HEK293 (cell line): Measurements from ENCODE around the gene DOK4.

ENCODE experiments used
- CTCF ChIA-PET: fragments of 350-600 bp; formaldehyde crosslinking; extraction: SDS; loops from one replicate; lab custom pipeline; 2021; ENCODE audit warnings: antibody characterized with exemption; lab: Yijun Ruan, JAX
- POLR2A ChIA-PET: fragments of 300-600 bp; formaldehyde crosslinking; extraction: SDS; loops from one replicate; lab custom pipeline; 2020; ENCODE audit warnings: antibody characterized with exemption, inconsistent platforms; lab: Yijun Ruan, JAX
- H3K27ac ChIP-seq: fragments of 200-500 bp; sonication (Bioruptor generic); 2 replicates; pipeline ENCODE4 v1.5.1; 2014; ENCODE audit warnings: low read depth, low read length, control low read depth, inconsistent platforms; ENCODE audit errors: extremely low read depth
- H3K36me3 ChIP-seq, 2 experiments: fragments of 200-500 bp in 1 of 2; sonication (Bioruptor generic) in 1 of 2; 1 replicate in 1 of 2; 2 replicates in 1 of 2; pipeline ENCODE4 v1.5.1; 2014 to 2017; ENCODE audit warnings: inconsistent platforms in 2 of 2, low read length in 2 of 2; ENCODE audit not compliant: control insufficient read depth in 2 of 2, insufficient read depth in 1 of 2
- H3K4me1 ChIP-seq: fragments of 200-500 bp; sonication (Bioruptor generic); 2 replicates; pipeline ENCODE4 v1.5.1; 2014; ENCODE audit warnings: mild to moderate bottlenecking, low read length, inconsistent platforms; ENCODE audit not compliant: control insufficient read depth, insufficient read depth
- H3K4me3 ChIP-seq: 2 replicates; pipeline ENCODE4 v1.5.1; 2011; ENCODE audit warnings: low read depth, mild to moderate bottlenecking, control low read depth, low read length, moderate library complexity
- H3K9me3 ChIP-seq: fragments of 200-500 bp; sonication (Bioruptor generic); 2 replicates; pipeline ENCODE4 v1.5.1; 2014; ENCODE audit warnings: low read depth, low read length, inconsistent platforms; ENCODE audit not compliant: control insufficient read depth, insufficient read depth
- KLF9 ChIP-seq: fragments of 450-650 bp; formaldehyde crosslinking; IDR thresholded peaks from 2 replicates; pipeline ENCODE4 v1.5.1; 2016; ENCODE audit warnings: missing biosample characterization, missing genetic modification characterization, low read depth
- MEIS1 ChIP-seq: sonication (generic); formaldehyde crosslinking; IDR thresholded peaks from 2 replicates; pipeline ENCODE4 v1.8.1; 2022; ENCODE audit warnings: missing genetic modification reagents, mild to moderate bottlenecking, borderline replicate concordance
- MYNN ChIP-seq: fragments of 450-650 bp; formaldehyde crosslinking; IDR thresholded peaks from 2 replicates; pipeline ENCODE4 v1.5.1; 2016; ENCODE audit warnings: missing biosample characterization, missing genetic modification characterization, borderline replicate concordance
- OVOL3 ChIP-seq: fragments of 450-650 bp; formaldehyde crosslinking; IDR thresholded peaks from 2 replicates; pipeline ENCODE4 v1.5.1; 2016; ENCODE audit warnings: missing biosample characterization, missing genetic modification characterization
- REPIN1 ChIP-seq: fragments of 450-650 bp; formaldehyde crosslinking; IDR thresholded peaks from 2 replicates; pipeline ENCODE4 v1.5.1; 2017; ENCODE audit warnings: missing biosample characterization, missing genetic modification characterization, low read depth
- SP3 ChIP-seq: fragments of 450-650 bp; formaldehyde crosslinking; IDR thresholded peaks from 2 replicates; pipeline ENCODE4 v1.5.1; 2016; ENCODE audit warnings: missing biosample characterization, missing genetic modification characterization
- SP7 ChIP-seq: fragments of 450-650 bp; formaldehyde crosslinking; IDR thresholded peaks from 2 replicates; pipeline ENCODE4 v1.5.1; 2016; ENCODE audit warnings: missing biosample characterization, missing genetic modification characterization
- ZBTB17 ChIP-seq: fragments of 450-650 bp; formaldehyde crosslinking; IDR thresholded peaks from 2 replicates; pipeline ENCODE4 v1.5.1; 2016; ENCODE audit warnings: missing biosample characterization, missing genetic modification characterization
- ZBTB20 ChIP-seq: fragments of 450-650 bp; formaldehyde crosslinking; IDR thresholded peaks from 2 replicates; pipeline ENCODE4 v1.5.1; 2016; ENCODE audit warnings: missing biosample characterization, missing genetic modification characterization
- ZEB2 ChIP-seq: fragments of 450-650 bp; formaldehyde crosslinking; IDR thresholded peaks from 2 replicates; pipeline ENCODE4 v1.5.1; 2016; ENCODE audit warnings: missing biosample characterization, missing genetic modification characterization
- ZFP41 ChIP-seq: fragments of 450-650 bp; formaldehyde crosslinking; IDR thresholded peaks from 2 replicates; pipeline ENCODE4 v1.5.1; 2016; ENCODE audit warnings: missing biosample characterization, missing genetic modification characterization, borderline replicate concordance
- ZNF202 ChIP-seq: fragments of 450-650 bp; formaldehyde crosslinking; IDR thresholded peaks from 2 replicates; pipeline ENCODE4 v1.5.1; 2016; ENCODE audit warnings: missing biosample characterization, missing genetic modification characterization, borderline replicate concordance
- ZNF239 ChIP-seq: fragments of 450-650 bp; formaldehyde crosslinking; IDR thresholded peaks from 2 replicates; pipeline ENCODE4 v1.5.1; 2016; ENCODE audit warnings: missing biosample characterization, missing genetic modification characterization
- ZNF248 ChIP-seq: fragments of 450-650 bp; formaldehyde crosslinking; IDR thresholded peaks from 2 replicates; pipeline ENCODE4 v1.5.1; 2017; ENCODE audit warnings: missing biosample characterization, missing genetic modification characterization
- ZNF324 ChIP-seq: fragments of 450-650 bp; formaldehyde crosslinking; IDR thresholded peaks from 2 replicates; pipeline ENCODE4 v1.5.1; 2016; ENCODE audit warnings: missing biosample characterization, missing genetic modification characterization
- ZNF391 ChIP-seq: fragments of 450-650 bp; formaldehyde crosslinking; IDR thresholded peaks from 2 replicates; pipeline ENCODE4 v1.5.1; 2016; ENCODE audit warnings: low read depth, missing biosample characterization, missing genetic modification characterization, borderline replicate concordance
- ZNF529 ChIP-seq: fragments of 450-650 bp; formaldehyde crosslinking; IDR thresholded peaks from 2 replicates; pipeline ENCODE4 v1.5.1; 2017; ENCODE audit warnings: missing genetic modification characterization, missing biosample characterization; ENCODE audit not compliant: insufficient replicate concordance
- ZNF707 ChIP-seq: fragments of 450-650 bp; formaldehyde crosslinking; IDR thresholded peaks from 2 replicates; pipeline ENCODE4 v1.5.1; 2016; ENCODE audit warnings: missing biosample characterization, missing genetic modification characterization
- ZNF843 ChIP-seq: fragments of 450-650 bp; formaldehyde crosslinking; IDR thresholded peaks from 2 replicates; pipeline ENCODE4 v1.5.1; 2016; ENCODE audit warnings: missing biosample characterization, missing genetic modification characterization
- TF ChIP-seq, protein P1 (sequence below): fragments of 450-650 bp; formaldehyde crosslinking; optimal IDR thresholded peaks from 2 replicates; pipeline ENCODE3; 2016; ENCODE audit warnings: missing biosample characterization, mild to moderate bottlenecking, missing genetic modification characterization
- TF ChIP-seq, protein P2 (sequence below): fragments of 450-650 bp; formaldehyde crosslinking; IDR thresholded peaks from 2 replicates; pipeline ENCODE4 v1.5.1; 2016; ENCODE audit warnings: missing biosample characterization, missing genetic modification characterization, borderline replicate concordance

Gene DOK4

DNA sequence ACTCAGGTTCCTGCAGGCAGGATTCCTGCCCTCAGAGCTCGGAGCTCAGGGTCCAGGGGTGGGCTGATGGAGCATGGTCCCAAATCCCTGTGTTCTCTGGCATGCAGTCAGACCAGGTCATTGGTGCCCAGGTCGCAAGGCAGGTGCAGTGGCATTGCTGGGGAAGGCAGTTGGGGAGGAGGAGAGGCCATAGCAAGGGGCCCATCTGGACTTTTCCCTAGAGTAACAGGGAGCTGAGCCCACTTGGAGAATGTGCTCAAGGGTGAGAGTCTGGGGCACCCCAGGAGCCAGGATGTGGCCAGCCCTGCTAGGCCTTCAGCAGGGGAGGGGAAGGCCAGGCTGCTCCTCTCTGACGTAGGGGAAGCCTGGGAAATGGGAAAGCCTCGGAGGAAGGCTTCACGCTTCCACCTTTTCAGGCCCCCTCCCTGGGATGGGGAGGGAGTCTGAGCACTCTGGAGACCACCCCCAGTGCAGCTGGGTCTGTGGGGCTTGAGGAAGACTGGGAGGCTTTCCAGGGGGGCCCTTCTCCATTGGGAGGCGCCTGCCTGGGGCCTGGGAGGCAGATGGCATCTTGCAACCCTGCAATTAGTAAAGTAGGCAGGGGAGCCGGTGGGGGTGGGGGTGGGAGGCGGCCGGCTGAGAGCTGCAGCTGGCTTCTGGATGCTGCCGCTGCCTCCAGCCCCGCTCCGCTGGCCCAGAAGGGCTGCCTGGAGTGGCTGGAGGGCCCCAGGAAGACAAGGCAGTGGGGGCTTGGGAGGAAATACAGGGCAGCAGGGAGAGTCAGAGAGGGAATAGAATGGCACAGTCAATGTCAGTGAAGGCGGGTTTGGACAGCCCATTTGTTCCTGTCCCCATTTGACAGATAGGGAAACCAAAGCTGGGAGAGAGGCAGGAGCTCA is 21.1 kb upstream of the DOK4 start (continued):
- TF ChIP-seq MEIS1 (CRISPR knock-in tag) (no peak), ZBTB17 (tag by site-specific recombination) (no peak), ZNF707 (tag by site-specific recombination) (no peak), SP7 (peak; percentile 45), ZNF324 (tag by site-specific recombination) (no peak), ZNF239 (tag by site-specific recombination) (no peak), ZFP41 (no peak)
- TF ChIP-seq, protein P1, sequence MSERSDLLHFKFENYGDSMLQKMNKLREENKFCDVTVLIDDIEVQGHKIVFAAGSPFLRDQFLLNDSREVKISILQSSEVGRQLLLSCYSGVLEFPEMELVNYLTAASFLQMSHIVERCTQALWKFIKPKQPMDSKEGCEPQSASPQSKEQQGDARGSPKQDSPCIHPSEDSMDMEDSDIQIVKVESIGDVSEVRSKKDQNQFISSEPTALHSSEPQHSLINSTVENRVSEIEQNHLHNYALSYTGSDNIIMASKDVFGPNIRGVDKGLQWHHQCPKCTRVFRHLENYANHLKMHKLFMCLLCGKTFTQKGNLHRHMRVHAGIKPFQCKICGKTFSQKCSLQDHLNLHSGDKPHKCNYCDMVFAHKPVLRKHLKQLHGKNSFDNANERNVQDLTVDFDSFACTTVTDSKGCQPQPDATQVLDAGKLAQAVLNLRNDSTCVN (tag by site-specific recombination) = no peak

DNA sequence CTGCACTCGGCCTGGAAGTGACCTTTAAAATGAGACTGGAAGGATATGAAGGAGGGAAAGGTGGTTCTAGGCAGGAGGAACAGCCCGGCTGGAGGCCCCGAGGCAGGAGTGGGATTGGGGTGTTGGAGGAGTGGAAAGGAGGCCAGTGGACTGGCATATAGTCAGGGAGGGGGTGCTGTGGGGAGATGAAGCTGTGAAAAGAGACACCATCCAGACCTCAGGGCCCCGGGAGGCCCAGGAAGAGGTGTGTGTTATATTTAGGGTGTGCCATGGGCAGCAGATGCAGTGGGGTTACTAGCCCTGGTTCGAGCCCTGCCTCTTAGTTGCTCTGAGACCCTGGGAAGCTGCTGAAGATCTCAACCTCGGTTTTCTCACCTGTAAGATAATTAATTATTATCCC is 18.9 kb upstream of the DOK4 start:
- Histone ChIP-seq H3K4me3 (no peak overlapping the region), H3K27ac (no peak overlapping the region), H3K36me3 (no peaks in the 10 kb centered on the region), H3K4me1 (no peaks in the 10 kb centered on the region), H3K9me3 (no peaks in the 10 kb centered on the region)
- ChIA-PET POLR2A (interaction anchor here (0.5 kb wide), 1 partner anchor 90 kb away, joined by 3 read pairs; no protein-coding TSS in a partner anchor), CTCF (interaction anchor here (0.6 to 4.5 kb wide), 5 partner anchors 8 to 212 kb away, joined by 3 to 16 read pairs (median 3); no protein-coding TSS in a partner anchor)
- peak; percentile 89 for TF ChIP-seq ZBTB20 (tag by site-specific recombination)
- TF ChIP-seq ZNF248 (tag by site-specific recombination) = no peak

DNA sequence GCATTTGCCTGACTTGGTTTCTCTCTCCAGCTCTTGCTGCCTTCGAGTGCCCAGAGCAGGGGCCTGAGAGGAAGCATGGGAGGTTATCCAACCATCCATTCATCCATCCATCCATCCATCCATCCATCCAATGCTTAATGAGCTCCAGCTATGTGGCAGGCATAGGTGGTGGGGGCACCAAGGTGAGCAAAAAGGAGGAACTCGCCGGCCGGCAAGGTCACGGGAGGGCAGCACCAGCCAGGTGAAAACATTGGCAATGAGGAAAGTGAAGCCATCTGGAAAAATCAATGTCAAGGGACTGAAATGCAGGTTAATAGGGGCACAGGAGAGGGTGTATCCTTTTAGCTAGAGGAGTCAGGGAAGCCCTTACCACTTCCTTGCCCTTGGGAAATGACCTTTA is 18.2 kb upstream of the DOK4 start:
- TF ChIP-seq SP3 (tag by site-specific recombination) (no peak), REPIN1 (no peak), KLF9 (tag by site-specific recombination) (no peak), OVOL3 (tag by site-specific recombination) (no peak), ZEB2 (tag by site-specific recombination) (no peak), ZNF843 (tag by site-specific recombination) (no peak), MYNN (tag by site-specific recombination) (no peak), ZNF202 (tag by site-specific recombination) (no peak), ZNF529 (tag by site-specific recombination) (no peak), ZNF391 (tag by site-specific recombination) (no peak)
- TF ChIP-seq, protein P2, sequence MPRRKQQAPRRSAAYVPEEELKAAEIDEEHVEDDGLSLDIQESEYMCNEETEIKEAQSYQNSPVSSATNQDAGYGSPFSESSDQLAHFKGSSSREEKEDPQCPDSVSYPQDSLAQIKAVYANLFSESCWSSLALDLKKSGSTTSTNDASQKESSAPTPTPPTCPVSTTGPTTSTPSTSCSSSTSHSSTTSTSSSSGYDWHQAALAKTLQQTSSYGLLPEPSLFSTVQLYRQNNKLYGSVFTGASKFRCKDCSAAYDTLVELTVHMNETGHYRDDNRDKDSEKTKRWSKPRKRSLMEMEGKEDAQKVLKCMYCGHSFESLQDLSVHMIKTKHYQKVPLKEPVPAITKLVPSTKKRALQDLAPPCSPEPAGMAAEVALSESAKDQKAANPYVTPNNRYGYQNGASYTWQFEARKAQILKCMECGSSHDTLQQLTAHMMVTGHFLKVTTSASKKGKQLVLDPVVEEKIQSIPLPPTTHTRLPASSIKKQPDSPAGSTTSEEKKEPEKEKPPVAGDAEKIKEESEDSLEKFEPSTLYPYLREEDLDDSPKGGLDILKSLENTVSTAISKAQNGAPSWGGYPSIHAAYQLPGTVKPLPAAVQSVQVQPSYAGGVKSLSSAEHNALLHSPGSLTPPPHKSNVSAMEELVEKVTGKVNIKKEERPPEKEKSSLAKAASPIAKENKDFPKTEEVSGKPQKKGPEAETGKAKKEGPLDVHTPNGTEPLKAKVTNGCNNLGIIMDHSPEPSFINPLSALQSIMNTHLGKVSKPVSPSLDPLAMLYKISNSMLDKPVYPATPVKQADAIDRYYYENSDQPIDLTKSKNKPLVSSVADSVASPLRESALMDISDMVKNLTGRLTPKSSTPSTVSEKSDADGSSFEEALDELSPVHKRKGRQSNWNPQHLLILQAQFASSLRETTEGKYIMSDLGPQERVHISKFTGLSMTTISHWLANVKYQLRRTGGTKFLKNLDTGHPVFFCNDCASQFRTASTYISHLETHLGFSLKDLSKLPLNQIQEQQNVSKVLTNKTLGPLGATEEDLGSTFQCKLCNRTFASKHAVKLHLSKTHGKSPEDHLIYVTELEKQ (tag by site-specific recombination) = no peak
- Histone ChIP-seq H3K4me3 (no peak overlapping the region), H3K9me3 (no peaks in the 10 kb centered on the region), H3K36me3 (no peaks in the 10 kb centered on the region), H3K4me1 (no peaks in the 10 kb centered on the region), H3K27ac (no peak overlapping the region)
- ChIA-PET POLR2A (no interaction called here), CTCF (interaction anchor here (4.5 kb wide), 1 partner anchor 15 kb away, joined by 16 read pairs; no protein-coding TSS in a partner anchor)
